GM19025 (cell line): ENCODE results near the gene RGMB.
A peak's percentile ranks its signal among the peaks of the same experiment; 100 is the strongest.
"Not testable (repeated sequence)": the region's sequence is repeated elsewhere in the genome, so short reads cannot be mapped to it uniquely, and the experiment has no call there.

ENCODE experiments used
- ATAC-seq: cut with Tn5 transposase; IDR thresholded peaks from one replicate; pipeline ENCODE4 v1.9.1; 2021; ENCODE audit warnings: mild to moderate bottlenecking, low read depth, moderate library complexity; ENCODE audit not compliant: unreplicated experiment

Gene RGMB, protein sequence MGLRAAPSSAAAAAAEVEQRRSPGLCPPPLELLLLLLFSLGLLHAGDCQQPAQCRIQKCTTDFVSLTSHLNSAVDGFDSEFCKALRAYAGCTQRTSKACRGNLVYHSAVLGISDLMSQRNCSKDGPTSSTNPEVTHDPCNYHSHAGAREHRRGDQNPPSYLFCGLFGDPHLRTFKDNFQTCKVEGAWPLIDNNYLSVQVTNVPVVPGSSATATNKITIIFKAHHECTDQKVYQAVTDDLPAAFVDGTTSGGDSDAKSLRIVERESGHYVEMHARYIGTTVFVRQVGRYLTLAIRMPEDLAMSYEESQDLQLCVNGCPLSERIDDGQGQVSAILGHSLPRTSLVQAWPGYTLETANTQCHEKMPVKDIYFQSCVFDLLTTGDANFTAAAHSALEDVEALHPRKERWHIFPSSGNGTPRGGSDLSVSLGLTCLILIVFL

DNA sequence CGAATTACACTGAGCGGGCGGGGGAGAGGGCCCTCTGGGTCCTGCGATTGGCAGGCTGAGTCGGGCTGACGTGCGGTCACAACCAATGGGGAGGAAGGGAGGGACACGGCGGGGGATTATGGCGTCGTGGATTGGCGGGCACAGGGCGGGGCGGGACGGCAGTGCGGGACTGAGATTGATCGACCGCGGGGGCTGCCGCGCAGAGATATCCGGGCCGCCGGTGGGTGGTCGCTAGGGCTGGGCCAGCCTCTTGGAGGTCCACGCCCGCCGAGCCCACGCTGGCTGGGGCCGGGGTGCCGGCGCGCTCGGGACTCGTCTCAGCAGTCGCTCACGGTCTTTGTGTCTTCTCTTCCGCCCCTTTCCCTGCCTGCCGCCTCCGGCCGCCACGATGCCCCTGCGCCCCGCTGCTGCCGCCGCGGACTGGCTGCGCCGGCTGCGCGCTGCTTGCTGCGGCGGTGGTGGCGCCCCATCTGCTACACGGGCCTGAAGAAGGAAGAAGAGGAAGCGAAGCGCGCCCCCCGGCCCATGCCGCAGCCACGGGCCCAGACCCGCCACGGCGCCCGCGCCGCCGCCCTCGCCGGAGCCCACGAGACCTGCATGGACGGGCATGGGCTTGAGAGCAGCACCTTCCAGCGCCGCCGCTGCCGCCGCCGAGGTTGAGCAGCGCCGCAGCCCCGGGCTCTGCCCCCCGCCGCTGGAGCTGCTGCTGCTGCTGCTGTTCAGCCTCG lies at the start of gene RGMB:
TSS of gene RGMB (plus strand) at position 200 of the 728 bp plus-strand sequence. CDS start at position 608, 408 bp downstream.
- ATAC-seq: peak; percentile 88

DNA sequence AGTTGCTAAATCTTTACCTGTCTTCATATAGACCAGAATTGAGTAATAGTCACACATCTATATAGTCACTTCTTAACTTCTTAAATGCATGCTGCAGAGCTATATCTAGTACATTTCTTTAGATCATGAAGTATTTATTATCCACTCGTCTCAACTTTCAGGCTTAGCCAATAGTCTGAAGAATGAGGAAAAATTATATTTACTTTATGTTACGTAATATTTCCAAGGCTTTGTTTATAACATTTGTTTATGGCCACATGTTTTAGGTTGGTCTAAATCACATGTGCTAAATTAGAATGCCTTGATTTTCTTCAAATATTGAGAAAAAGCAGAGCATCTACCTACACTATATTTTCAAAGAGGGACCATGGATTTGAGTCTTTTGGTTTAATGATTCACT lies 47.2 kb upstream of the RGMB start:
- no peak for ATAC-seq

DNA sequence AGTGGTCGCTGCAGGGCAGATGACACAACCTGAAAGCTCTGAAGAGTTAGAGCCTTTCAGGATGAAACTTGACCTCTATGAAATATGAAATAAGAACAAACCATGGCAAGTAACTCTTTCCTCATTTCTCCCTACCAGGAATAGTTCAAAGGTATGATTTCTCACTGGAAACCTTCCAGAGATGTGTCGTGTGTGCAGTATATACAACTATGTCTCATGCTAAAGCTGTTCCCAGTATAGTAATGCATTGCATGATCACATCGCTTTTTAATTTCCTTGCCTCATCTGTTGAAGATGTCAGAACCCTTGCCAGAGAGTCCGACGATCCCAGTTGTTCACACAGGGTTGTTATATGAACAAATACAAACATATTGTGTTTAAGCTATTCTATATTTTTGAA lies 45.8 kb upstream of the RGMB start:
- no peak for ATAC-seq

DNA sequence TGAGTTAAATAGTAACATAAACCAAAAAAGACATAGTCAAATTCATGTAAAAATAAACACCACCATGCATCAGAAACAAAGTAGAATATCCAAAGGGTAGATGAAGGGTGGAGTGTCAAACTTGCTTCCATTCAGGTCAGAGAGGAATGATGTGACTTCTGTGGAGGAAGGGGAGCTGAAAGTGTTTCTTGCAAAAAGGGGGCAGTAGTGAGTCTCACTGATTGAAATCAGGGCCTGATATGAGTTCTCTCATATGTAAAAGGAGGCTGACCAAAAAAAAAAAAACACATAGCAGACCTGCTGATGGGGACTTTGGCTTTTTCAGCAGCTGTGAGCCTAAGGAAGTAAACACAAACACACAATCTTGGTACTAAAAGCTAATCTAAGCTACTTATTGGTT lies 38.8 kb upstream of the RGMB start:
- no peak for ATAC-seq

DNA sequence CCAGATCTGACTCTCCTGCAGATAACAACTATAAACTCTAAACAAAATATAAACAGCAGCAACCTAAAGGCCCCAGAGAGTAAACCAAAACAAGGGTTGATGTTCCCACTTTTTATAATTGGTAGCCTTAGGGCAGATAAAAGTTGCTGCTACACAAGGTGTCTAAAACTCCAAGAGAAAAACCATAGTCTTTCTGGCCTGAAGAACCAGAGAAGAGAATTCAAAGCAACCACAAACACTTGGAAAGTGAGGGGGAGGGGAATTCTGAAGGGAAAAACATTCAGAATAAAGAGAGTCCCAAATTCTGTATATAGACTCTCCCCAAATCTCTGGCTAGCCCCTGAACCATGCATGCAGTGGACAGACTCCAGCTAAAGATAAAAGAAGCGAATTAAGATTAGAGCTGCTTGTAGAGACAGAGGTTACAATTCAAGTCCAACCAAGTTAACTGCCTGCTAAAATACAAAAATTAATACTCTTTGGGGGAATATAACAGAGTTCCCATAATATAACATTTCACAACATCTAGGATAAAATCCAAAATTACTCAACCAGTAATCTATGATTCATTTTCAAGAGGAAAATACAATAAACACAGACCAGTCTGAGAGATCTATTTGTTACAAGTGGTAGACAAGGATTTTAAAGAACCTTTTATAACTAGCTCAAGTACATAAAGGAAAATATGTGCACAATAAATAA lies 37.5 kb upstream of the RGMB start:
- no peak for ATAC-seq

DNA sequence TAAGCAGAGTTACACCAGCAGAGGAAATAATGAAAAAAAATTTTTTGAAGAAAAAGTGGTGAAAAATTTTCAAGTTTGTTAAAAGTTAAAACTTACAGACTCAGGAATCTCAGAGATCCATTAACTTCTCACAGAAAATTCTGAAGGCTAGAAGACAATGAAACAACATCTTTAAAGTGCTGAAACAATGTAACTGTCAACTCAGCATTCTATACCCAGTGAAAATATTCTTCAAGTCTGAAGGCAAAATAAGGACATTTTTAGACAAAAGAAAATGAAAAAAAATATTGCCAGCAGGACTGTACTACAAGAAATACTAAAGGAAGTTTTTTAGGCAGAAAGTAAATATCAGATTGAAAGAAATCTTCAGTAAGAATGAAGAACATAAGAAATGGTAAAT lies 36.7 kb upstream of the RGMB start:
- ATAC-seq: no peak

DNA sequence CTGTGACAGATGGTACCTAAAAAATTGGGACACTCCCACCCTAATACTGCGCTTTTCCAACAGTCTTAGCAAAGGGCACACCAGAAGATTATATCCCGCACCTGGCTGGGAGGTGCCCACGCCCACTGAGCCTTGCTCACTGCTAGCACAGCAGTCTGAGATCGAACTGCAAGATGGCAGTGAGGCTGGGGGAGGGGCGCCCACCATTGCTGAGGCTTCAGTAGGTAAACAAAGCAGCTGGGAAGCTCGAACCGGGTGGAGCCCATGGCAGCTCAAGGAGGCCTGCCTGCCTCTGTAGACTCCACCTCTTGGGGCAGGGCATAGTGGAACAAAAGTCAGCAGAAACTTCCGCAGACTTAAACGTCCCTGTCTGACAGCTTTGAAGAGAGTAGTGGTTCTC lies 36.0 kb upstream of the RGMB start:
- not testable (repeated sequence) for ATAC-seq

DNA sequence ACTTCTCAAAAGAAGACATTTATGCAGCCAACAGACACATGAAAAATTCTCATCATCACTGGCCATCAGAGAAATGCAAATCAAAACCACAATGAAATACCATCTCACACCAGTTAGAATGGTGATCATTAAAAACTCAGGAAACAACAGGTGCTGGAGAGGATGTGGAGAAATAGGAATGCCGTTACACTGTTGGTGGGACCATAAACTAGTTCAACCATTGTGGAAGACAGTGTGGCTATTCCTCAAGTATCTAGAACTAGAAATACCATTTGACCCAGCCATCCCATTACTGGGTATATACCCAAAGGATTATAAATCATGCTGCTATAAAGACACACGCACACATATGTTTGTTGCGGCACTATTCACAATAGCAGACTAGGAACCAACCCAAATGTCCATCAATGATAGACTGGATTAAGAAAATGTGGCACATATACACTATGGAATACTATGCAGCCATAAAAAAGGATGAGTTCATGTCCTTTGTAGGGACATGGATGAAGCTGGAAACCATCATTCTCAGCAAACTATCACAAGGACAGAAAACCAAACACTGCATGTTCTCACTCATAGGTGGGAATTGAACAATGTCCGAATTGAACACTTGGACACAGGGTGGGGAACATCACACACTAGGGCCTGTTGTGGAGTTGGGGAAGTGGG lies 34.8 kb upstream of the RGMB start:
- not testable (repeated sequence) for ATAC-seq

DNA sequence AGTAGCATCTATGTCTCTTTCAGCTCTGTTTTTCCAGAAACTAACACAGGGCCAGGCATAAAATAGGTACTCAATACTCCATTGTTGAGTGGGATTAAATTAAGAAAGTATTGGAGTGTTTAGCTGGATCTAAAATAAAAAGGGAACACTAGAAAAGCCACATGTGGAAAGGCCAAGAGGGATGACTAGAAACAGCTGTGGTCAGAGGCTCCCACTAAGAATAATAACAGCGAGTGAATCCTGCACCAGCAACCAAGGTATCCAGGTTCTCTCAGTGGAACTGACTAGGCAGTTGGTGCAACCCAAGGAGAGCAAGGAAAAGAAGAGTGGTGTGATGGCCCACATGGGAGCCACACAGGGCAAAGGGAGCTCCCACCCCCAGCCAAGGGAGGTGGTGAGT lies 31.5 kb upstream of the RGMB start:
- ATAC-seq: no peak

DNA sequence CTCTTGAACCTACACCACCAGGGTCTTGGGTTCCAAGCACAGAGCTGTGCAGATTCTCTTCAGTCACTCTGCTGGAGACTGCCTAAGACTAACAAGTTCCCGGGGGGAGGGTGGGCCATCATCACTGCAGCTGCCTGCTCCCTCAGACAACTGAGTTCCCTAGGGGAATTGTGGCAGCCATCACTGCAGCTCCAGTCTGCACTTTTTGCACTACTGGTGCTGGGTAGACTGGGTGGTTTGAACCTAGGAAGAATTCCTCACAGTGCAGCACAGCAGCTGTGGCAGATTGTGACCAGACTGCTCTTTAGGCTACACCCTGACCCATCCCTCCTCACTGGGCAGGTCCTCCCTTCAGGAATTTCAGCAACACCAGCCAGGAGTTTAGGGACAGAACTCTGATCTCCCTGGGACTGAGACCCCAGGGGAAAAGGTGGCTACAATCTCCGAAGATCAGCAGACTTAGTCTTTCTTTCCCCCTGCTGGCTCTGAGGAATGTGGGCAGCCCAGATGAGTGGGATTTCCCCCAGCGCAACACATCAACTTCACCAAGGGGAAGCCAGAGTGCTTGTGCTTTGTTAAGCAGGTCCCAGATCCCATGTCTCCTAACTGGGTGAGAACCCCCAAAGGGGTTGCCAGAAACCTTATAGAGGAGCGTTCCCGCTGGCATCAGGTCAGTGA lies 30.9 kb upstream of the RGMB start:
- no peak for ATAC-seq

DNA sequence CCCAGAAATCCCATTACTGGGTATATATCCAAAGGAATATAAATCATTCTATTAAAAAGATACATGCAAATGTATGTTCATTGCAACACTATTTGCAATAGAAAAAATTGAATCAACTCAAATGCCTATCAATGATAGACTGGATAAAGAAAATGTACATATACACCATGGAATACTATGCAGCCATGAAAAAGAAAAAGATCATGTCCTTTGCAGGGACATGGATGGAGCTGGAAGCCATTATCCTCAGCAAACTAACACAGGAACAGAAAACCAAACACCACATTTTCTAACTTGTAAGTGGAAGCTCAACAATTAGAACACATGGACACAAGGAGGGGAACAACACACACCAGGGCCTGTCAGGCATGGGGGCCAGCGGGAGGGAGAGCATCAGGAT lies 25.2 kb upstream of the RGMB start:
- not testable (repeated sequence) for ATAC-seq

DNA sequence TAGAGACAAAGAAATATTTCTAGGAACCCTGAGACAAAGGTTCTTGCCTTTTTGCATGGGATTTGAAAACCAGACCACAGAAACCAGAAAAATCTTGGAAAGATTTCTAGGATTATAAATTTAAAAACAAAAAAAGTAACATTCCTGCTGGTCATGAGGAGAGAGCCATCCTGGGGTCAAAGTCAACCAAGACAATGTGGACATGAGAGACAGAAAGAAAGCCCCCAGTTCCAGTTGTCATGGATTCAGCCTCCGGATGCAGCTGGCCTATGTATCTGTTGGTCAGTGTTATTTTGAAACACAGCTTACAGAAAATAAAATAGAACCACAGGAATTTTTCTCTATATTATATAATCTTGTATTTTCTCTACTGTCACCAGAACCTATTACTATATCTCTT lies 24.4 kb upstream of the RGMB start:
- ATAC-seq: no peak

DNA sequence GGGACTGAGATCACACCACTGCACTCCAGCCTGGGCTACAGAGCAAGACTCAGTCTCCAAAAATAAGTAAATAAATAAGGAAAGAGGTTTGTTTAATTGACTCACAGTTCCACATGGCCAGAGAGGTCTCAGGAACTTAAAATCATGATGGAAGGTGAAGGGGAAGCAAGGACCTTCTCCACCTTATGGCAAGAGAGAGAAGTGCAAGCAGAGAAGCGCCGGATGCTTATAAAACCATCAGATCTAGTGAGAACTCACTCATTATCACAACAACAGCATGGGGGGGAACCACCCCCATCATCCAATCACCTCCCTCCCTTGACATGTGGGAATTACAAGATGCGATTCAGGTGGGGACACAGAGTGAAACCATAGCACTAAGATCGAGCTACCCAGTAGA lies 22.8 kb upstream of the RGMB start:
- ATAC-seq: peak; percentile 69

DNA sequence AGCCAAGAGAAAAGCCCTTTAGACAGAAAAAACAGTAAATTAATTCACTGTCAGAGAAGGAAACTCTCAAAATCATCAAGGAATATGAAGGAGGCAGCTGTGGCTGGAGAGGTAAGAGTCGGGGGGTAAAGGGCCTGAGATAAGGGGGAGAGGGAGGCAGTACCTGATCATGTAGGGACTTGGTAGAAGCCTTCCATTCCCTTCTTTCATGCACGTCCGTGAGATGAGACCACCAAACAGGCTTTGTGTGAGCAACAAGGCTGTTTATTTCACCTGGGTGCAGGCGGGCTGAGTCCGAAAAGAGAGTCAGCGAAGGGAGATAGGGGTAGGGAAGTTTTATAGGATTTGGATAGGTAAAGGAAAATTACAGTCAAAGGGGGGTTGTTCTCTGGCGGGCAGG lies 21.1 kb upstream of the RGMB start:
- ATAC-seq: not testable (repeated sequence)

DNA sequence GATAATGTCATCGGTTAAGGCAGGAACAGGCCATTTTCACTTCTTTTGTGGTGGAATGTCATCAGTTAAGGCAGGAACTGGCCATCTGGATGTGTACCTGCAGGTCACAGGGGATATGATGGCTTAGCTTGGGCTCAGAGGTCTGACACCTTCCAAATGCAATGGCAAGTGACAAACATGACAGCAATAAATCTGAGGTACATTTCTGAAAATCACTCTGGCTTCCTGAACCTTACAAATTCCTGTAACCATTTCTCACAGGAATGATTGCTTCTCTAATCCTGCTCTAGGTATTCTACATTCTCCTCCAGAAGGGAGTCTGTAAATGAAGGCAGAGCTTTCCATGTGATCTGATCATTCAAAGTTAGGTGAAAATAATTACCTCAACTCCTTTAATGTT lies 20.7 kb upstream of the RGMB start:
- ATAC-seq: not testable (repeated sequence)

DNA sequence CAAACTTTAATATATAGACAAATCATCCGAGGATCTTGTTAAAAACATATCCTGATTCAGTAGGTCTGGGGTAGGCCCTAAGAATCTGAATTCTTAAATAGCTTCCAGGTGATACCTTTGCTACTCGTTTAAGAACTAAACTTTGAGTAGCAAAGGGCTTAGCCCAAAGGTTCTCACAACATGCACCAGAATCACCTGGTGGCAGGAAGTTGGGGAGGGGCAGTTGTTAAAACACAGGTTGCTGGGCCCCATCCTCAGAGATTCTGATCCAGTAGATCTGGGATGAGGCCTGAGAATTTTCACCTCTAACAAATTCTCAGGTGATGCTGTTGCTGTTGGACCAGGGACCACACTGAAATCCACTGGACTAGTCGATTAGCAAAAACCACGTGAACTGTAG lies 20.0 kb upstream of the RGMB start:
- ATAC-seq: no peak

DNA sequence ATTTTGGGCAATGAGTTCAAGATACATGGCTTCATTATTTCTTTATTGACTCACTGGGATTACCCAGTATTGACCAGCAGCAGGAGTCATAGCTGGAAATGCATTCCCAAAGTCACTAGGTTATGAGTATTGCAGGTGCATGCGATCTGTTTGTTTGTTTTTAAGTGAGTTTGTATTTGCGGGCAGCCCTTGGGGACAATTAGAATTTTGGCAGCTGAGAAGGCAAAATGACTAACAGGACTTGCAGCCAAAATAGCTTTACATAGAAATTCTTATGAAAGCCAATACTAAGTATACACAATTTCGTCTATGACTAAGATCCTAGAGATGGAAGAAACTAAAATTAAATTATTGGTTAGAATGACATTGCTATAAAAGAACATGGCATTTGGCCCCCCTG lies 18.1 kb upstream of the RGMB start:
- no peak for ATAC-seq

DNA sequence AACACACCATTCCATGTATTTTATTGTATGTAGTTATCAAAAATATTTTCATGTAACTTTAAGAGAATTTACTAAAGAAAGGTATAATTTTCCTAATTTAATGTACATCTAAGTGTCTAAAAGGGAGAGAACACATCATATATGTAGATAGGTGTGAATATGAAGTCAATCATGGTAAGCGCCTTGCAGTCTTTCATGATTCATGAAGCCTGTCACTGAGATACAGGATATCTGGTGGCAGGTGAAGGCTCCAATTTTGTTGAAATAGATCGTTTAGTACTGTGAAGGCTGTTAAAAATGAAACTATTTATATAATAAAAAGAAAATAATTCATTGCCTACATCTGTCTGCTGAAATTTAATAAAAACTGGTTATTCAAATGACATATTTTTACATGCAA lies 15.5 kb upstream of the RGMB start:
- ATAC-seq: no peak

DNA sequence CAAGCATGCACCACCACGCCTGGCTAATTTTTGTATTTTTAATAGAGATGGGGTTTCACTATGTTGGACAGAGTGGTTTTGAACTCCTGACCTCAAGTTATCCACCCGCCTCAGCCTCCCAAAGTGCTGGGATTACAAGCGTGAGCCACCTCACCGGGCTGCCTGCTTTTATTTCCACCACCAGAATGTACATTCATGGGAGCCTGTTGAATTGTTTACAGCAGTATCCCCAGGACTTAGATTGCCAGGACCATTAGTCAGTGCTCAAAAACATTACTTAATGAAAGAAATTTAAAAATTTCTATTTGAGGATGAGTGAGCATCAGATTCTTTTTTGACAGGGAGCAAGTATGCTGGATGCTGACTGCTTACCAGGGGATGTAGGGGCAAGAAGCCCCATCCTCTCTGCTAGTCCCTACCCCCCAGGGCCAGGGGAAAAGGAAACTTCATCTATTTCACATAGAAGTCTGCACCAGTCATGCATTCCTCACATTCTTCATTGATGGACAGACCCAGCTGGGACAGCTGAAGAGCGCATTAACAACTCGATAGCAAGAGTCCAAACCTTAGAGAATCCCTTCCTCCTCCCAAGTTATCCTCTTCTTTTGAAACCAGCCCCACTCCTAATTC lies 10.3 kb upstream of the RGMB start:
- ATAC-seq: no peak

DNA sequence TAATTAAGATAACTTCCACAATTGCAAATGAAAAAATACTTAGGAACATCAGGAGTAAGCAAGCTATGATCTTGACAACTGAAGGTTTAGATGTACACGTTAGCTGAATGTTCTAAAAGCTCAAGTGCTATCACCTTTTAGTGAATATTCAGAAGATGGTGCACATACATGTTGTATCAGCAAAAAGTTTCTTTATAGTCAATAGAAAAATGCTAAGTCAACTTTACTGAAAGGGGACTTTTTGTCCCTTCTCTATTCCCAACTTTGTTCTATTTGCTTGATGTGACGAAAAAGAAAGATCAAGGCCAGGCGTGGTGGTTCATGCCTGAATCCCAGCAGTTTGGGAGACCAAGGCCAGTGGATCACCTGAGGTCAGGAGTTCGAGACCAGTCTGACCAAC lies 7.6 kb upstream of the RGMB start:
- ATAC-seq: no peak
